ENCODE measurements around the gene TMEM250.

Gene TMEM250

DNA sequence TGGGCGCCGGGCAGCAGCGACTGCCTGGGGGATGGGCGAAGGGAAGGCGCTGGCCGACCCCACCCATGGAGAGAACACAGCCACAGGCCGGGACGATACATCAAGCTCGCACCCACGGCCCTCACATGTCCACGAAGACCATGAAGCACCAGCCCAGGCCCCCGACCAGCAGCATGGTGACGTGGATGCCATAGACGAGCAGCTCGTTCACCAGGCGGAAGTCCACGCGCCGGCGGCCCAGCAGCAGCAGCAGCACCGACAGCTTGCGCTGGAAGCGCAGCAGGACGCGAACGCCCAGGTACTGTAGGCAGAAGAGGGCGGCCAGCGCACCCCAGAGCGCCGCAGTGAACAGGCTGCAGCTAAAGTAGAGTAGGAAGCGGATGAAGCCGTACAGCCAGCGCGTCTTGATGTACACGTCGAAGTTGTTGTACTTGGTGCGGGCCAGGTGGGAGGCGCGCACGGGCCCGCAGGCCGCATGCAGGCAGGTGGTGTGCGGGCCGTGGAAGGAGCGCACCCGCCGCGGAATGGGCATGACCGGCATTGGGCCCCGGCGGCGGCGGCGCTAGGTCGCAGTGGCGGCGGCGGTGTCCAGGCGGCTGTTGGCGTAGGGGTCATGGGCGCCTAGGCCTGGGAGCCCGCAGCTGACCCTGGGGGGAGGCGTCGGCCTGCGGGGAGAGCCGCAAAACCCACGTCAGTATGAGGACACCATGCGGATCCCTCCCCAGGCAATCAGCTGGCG is 2.1 kb downstream of the TMEM250 start:
- Histone ChIP-seq H3K79me2 (ENCODE audit: insufficient read depth, low read length) (no peaks in the 10 kb centered on the region), H3K9me3 (ENCODE audit: low read length) (no peaks in the 10 kb centered on the region), H3K4me3 (ENCODE audit: low read depth, low read length, poor library complexity, severe bottlenecking) (no peak overlapping the region), H3K27ac (ENCODE audit: low read depth, low read length, poor library complexity, severe bottlenecking) (no peak overlapping the region), H3F3A (ENCODE audit: insufficient read depth, low read length) (no peaks in the 10 kb centered on the region), H3K36me3 (ENCODE audit: insufficient read depth, low read length) (peaks cover 23% of the 10 kb centered on the region), H3K4me1 (ENCODE audit: insufficient read depth, low read length, severe bottlenecking) (peaks cover 32% of the 10 kb centered on the region), H3K4me2 (ENCODE audit: low read length) (no peak overlapping the region), H4K20me1 (ENCODE audit: insufficient read depth, low read length) (no peaks in the 10 kb centered on the region), H3K27me3 (ENCODE audit: insufficient read depth, low read length) (no peaks in the 10 kb centered on the region), H2AFZ (ENCODE audit: low read length) (no peak overlapping the region), H3K9me2 (ENCODE audit: low read depth, low read length) (no peaks in the 10 kb centered on the region), H3K9ac (ENCODE audit: low read length) (no peak overlapping the region)
- TF ChIP-seq, protein P1, sequence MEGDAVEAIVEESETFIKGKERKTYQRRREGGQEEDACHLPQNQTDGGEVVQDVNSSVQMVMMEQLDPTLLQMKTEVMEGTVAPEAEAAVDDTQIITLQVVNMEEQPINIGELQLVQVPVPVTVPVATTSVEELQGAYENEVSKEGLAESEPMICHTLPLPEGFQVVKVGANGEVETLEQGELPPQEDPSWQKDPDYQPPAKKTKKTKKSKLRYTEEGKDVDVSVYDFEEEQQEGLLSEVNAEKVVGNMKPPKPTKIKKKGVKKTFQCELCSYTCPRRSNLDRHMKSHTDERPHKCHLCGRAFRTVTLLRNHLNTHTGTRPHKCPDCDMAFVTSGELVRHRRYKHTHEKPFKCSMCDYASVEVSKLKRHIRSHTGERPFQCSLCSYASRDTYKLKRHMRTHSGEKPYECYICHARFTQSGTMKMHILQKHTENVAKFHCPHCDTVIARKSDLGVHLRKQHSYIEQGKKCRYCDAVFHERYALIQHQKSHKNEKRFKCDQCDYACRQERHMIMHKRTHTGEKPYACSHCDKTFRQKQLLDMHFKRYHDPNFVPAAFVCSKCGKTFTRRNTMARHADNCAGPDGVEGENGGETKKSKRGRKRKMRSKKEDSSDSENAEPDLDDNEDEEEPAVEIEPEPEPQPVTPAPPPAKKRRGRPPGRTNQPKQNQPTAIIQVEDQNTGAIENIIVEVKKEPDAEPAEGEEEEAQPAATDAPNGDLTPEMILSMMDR (IDR thresholded peaks at IDR 0.05; ENCODE audit: low read length) = no peak
- no peak for TF ChIP-seq EZH2 (IDR thresholded peaks at IDR 0.05; ENCODE audit: borderline replicate concordance, low read length)

DNA sequence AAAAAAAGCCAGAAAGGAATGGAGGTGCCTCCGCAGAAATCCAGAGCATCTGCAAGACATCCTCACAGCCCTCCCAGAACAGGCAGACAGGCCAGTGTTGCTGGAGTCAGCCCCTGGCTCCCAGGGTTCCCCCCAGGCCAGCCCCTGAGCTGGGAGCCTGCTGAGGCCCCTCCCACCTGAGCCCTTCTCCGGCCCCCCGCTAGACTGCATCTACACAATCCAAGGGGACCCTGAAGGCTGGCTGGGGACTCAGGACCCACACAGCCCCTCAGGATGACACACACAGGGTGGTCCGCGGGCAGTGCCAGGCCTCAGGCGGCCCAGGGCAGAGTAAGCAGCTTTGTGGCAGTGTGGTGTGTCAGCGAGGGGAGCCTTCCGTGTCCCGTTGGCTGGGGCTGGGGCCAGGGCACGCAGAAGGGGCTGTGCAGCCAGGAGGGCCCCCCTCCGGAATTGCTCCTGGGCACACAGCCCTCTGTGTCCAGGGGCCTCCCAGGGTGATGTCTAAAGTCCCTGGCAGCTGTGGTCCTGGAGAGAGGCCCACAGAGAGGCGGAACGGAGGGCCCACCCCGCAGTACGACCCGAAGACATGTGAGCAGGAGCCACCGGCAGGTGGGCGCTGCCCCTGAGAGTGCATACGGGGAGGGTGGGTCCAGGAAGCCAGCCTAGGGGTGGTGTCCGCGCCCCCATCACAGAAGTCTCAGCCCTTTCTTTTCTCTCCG is 2.9 kb downstream of the TMEM250 start:
- Histone ChIP-seq H3K4me1 (ENCODE audit: insufficient read depth, low read length, severe bottlenecking) (peaks cover 39% of the 10 kb centered on the region), H3K4me2 (ENCODE audit: low read length) (no peak overlapping the region), H3K9me2 (ENCODE audit: low read depth, low read length) (no peaks in the 10 kb centered on the region), H2AFZ (ENCODE audit: low read length) (no peak overlapping the region), H3K9me3 (ENCODE audit: low read length) (no peaks in the 10 kb centered on the region), H3K36me3 (ENCODE audit: insufficient read depth, low read length) (peaks cover 23% of the 10 kb centered on the region), H3F3A (ENCODE audit: insufficient read depth, low read length) (no peaks in the 10 kb centered on the region), H3K27me3 (ENCODE audit: insufficient read depth, low read length) (no peaks in the 10 kb centered on the region), H3K27ac (ENCODE audit: low read depth, low read length, poor library complexity, severe bottlenecking) (no peak overlapping the region), H3K9ac (ENCODE audit: low read length) (no peak overlapping the region), H3K79me2 (ENCODE audit: insufficient read depth, low read length) (no peaks in the 10 kb centered on the region), H4K20me1 (ENCODE audit: insufficient read depth, low read length) (no peaks in the 10 kb centered on the region), H3K4me3 (ENCODE audit: low read depth, low read length, poor library complexity, severe bottlenecking) (no peak overlapping the region)
- TF ChIP-seq, protein P1 (IDR thresholded peaks at IDR 0.05; ENCODE audit: low read length) = no peak
- no peak for TF ChIP-seq EZH2 (IDR thresholded peaks at IDR 0.05; ENCODE audit: borderline replicate concordance, low read length)

DNA sequence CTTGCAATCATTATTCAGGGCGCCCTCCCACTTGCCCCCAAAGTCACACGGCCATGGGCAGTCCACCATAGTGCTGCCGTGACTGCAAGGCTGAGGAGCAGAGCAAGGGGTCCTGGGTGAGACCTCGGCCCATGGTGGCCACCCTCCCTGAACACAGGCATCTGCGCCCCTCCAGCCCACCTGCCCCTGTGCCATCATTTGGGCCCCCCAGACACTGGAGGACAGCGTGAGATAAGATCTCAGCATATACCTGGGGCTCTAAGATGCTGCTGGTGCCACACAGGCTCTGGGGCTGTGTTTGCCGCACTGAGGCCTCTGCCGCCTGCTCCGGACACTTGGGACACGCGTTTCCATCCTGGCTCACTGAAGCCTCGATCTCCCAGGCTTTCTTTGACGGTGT is 3.5 kb downstream of the TMEM250 start:
- H3K36me3 ChIP-seq (ENCODE audit: insufficient read depth, low read length) = peaks cover 23% of the 10 kb centered on the region
- H3K9ac ChIP-seq (ENCODE audit: low read length) = no peak overlapping the region
- no peaks in the 10 kb centered on the region for H3K27me3 ChIP-seq (ENCODE audit: insufficient read depth, low read length)
- H3K9me3 ChIP-seq (ENCODE audit: low read length) = no peaks in the 10 kb centered on the region
- no peak overlapping the region for H3K27ac ChIP-seq (ENCODE audit: low read depth, low read length, poor library complexity, severe bottlenecking)
- H3K4me1 ChIP-seq (ENCODE audit: insufficient read depth, low read length, severe bottlenecking) = peaks cover 45% of the 10 kb centered on the region
- no peak overlapping the region for H3K4me3 ChIP-seq (ENCODE audit: low read depth, low read length, poor library complexity, severe bottlenecking)
- H3K79me2 ChIP-seq (ENCODE audit: insufficient read depth, low read length) = no peaks in the 10 kb centered on the region
- no peaks in the 10 kb centered on the region for H4K20me1 ChIP-seq (ENCODE audit: insufficient read depth, low read length)
- H3K9me2 ChIP-seq (ENCODE audit: low read depth, low read length) = no peaks in the 10 kb centered on the region
- no peak for TF ChIP-seq EZH2 (IDR thresholded peaks at IDR 0.05; ENCODE audit: borderline replicate concordance, low read length)
- TF ChIP-seq, protein P1 (IDR thresholded peaks at IDR 0.05; ENCODE audit: low read length) = no peak
- H3K4me2 ChIP-seq (ENCODE audit: low read length) = no peak overlapping the region
- no peak overlapping the region for H2AFZ ChIP-seq (ENCODE audit: low read length)
- no peaks in the 10 kb centered on the region for H3F3A ChIP-seq (ENCODE audit: insufficient read depth, low read length)

Data from OCI-LY1 (cell line).